ELF-1 (cell line): ENCODE data around the gene ZDHHC14.

Experiments used
- DNase-seq: peaks from one replicate; pipeline ENCODE4 v3.0.0-alpha.2; 2016; ENCODE audit warnings: low read depth, low spot score

Gene ZDHHC14

GRCh38 chr6:157491571-157492232 is 110.7 kb downstream of the ZDHHC14 start:
- peak; percentile 59 for DNase-seq

- DNase-seq: peak; percentile 79
Observed at GRCh38 chr6:157492249-157492648, 111.3 kb downstream of the ZDHHC14 start.

GRCh38 chr6:157492741-157493140 is 111.8 kb downstream of the ZDHHC14 start:
- DNase-seq: no peak

GRCh38 chr6:157493173-157493572 is 112.2 kb downstream of the ZDHHC14 start:
- no peak for DNase-seq

GRCh38 chr6:157493576-157493975 is 112.6 kb downstream of the ZDHHC14 start:
- no peak for DNase-seq

- DNase-seq: no peak
Observed at GRCh38 chr6:157494132-157494710, 113.2 kb downstream of the ZDHHC14 start.

- no peak for DNase-seq
Observed at GRCh38 chr6:157496534-157497095, 115.6 kb downstream of the ZDHHC14 start.

- DNase-seq: no peak
Observed at GRCh38 chr6:157497579-157497978, 116.6 kb downstream of the ZDHHC14 start.

- no peak for DNase-seq
Observed at GRCh38 chr6:157498817-157499216, 117.8 kb downstream of the ZDHHC14 start.

GRCh38 chr6:157500022-157500421 is 119.0 kb downstream of the ZDHHC14 start:
- DNase-seq: no peak

- DNase-seq: no peak
Observed at GRCh38 chr6:157503018-157503747, 122.2 kb downstream of the ZDHHC14 start.

- DNase-seq: no peak
Observed at GRCh38 chr6:157505912-157506491, 125.0 kb downstream of the ZDHHC14 start.

GRCh38 chr6:157510323-157511188 is 129.6 kb downstream of the ZDHHC14 start:
- no peak for DNase-seq

GRCh38 chr6:157511682-157512381 is 130.8 kb downstream of the ZDHHC14 start:
- no peak for DNase-seq

GRCh38 chr6:157512382-157512682 is 131.3 kb downstream of the ZDHHC14 start:
- no peak for DNase-seq

GRCh38 chr6:157513004-157513603 is 132.1 kb downstream of the ZDHHC14 start:
- DNase-seq: no peak

- DNase-seq: no peak
Observed at GRCh38 chr6:157513619-157514485, 132.9 kb downstream of the ZDHHC14 start.

GRCh38 chr6:157514659-157515496 is 133.9 kb downstream of the ZDHHC14 start:
- no peak for DNase-seq
